ENCODE data around the gene IP6K1.
"Not testable (repeated sequence)": the region's sequence is repeated elsewhere in the genome, so short reads cannot be mapped to it uniquely, and the experiment has no call there.

IP6K1 gene

GRCh38 chr3:49781415-49782199, 4.7 kb downstream of the IP6K1 start:
- H3K36me3 ChIP-seq (ENCODE audit: control insufficient read depth, insufficient read depth, low read length): peaks cover 4% of the 10 kb centered on the region
- DNase-seq: no peak
- H3K27me3 ChIP-seq (replicated peaks; ENCODE audit: control insufficient read depth, insufficient read depth, low read length, poor library complexity, severe bottlenecking): no peaks in the 10 kb centered on the region

DNA sequence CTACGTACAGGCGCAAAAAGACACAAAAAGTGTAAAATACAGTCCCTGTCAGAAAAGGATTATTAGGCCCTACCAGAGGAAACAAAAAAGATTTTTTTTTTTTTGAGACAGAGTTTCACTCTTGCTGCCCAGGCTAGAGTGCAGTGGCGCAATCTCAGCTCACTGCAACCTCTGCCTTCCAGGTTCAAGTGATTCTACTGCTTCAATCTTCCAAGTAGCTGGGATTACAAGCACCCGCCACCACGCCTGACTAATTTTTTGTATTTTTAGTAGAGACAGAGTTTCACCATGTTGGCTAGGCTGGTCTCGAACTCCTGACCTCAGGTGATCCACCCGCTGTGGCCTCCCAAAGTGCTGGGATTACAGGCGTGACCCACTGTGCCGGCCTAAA, 5.4 kb downstream of the IP6K1 start:
- not testable (repeated sequence) for H3K4me3 ChIP-seq (ENCODE audit: insufficient read depth, low read depth, low read length, poor library complexity, severe bottlenecking); H3K9me3 ChIP-seq (ENCODE audit: control insufficient read depth, low read length); H3K27ac ChIP-seq (ENCODE audit: insufficient read depth, low read length, poor library complexity, severe bottlenecking); H3K4me1 ChIP-seq (ENCODE audit: control insufficient read depth, insufficient read depth, low read length, poor library complexity, severe bottlenecking); H3K36me3 ChIP-seq (ENCODE audit: control insufficient read depth, insufficient read depth, low read length); DNase-seq; H3K27me3 ChIP-seq (replicated peaks; ENCODE audit: control insufficient read depth, insufficient read depth, low read length, poor library complexity, severe bottlenecking)

More at GRCh38 chr3:49781415-49782199, 4.7 kb downstream of the IP6K1 start:
- Histone ChIP-seq H3K27ac (ENCODE audit: insufficient read depth, low read length, poor library complexity, severe bottlenecking) (no peak overlapping the region), H3K9me3 (ENCODE audit: control insufficient read depth, low read length) (no peaks in the 10 kb centered on the region), H3K4me3 (ENCODE audit: insufficient read depth, low read depth, low read length, poor library complexity, severe bottlenecking) (no peak overlapping the region), H3K4me1 (ENCODE audit: control insufficient read depth, insufficient read depth, low read length, poor library complexity, severe bottlenecking) (peaks cover 10% of the 10 kb centered on the region)

- no peak for DNase-seq
- Histone ChIP-seq H3K4me3 (ENCODE audit: insufficient read depth, low read depth, low read length, poor library complexity, severe bottlenecking) (no peak overlapping the region), H3K27me3 (replicated peaks; ENCODE audit: control insufficient read depth, insufficient read depth, low read length, poor library complexity, severe bottlenecking) (no peaks in the 10 kb centered on the region), H3K4me1 (ENCODE audit: control insufficient read depth, insufficient read depth, low read length, poor library complexity, severe bottlenecking) (peaks cover 8% of the 10 kb centered on the region), H3K27ac (ENCODE audit: insufficient read depth, low read length, poor library complexity, severe bottlenecking) (no peak overlapping the region), H3K9me3 (ENCODE audit: control insufficient read depth, low read length) (no peaks in the 10 kb centered on the region), H3K36me3 (ENCODE audit: control insufficient read depth, insufficient read depth, low read length) (peaks cover 7% of the 10 kb centered on the region)
These were observed 6.0 kb downstream of the IP6K1 start for GRCh38 chr3:49780080-49780974.

- H3K4me3 ChIP-seq (ENCODE audit: insufficient read depth, low read depth, low read length, poor library complexity, severe bottlenecking): no peak overlapping the region
- H3K4me1 ChIP-seq (ENCODE audit: control insufficient read depth, insufficient read depth, low read length, poor library complexity, severe bottlenecking): peaks cover 7% of the 10 kb centered on the region
- peaks cover 11% of the 10 kb centered on the region for H3K36me3 ChIP-seq (ENCODE audit: control insufficient read depth, insufficient read depth, low read length)
- no peak for DNase-seq
- H3K27ac ChIP-seq (ENCODE audit: insufficient read depth, low read length, poor library complexity, severe bottlenecking): no peak overlapping the region
- H3K27me3 ChIP-seq (replicated peaks; ENCODE audit: control insufficient read depth, insufficient read depth, low read length, poor library complexity, severe bottlenecking): no peaks in the 10 kb centered on the region
- no peaks in the 10 kb centered on the region for H3K9me3 ChIP-seq (ENCODE audit: control insufficient read depth, low read length)
These were observed 6.8 kb downstream of the IP6K1 start for GRCh38 chr3:49779358-49780079.

DNA sequence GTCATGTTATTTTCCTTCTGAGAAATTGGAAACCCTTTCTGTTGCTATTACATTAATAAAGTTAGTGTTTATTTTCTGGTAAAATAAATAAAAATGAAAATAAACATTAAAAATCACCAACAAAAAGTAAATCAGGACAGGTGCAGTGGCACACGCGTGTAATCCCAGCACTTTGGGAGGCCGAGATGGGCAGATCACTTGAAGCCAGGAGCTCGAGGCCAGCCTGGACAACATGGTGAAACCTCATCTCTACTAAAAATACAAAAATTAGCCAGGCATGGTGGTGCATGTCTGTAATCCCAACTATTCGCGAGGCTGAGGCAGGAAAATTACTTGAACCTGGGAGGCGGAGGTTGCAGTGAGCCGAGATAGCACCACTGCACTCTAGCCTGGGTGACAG, 10.2 kb downstream of the IP6K1 start:
- not testable (repeated sequence) for H3K36me3 ChIP-seq (ENCODE audit: control insufficient read depth, insufficient read depth, low read length); H3K27ac ChIP-seq (ENCODE audit: insufficient read depth, low read length, poor library complexity, severe bottlenecking); H3K27me3 ChIP-seq (replicated peaks; ENCODE audit: control insufficient read depth, insufficient read depth, low read length, poor library complexity, severe bottlenecking); DNase-seq; H3K9me3 ChIP-seq (ENCODE audit: control insufficient read depth, low read length); H3K4me3 ChIP-seq (ENCODE audit: insufficient read depth, low read depth, low read length, poor library complexity, severe bottlenecking); H3K4me1 ChIP-seq (ENCODE audit: control insufficient read depth, insufficient read depth, low read length, poor library complexity, severe bottlenecking)

GRCh38 chr3:49775538-49775937, 10.8 kb downstream of the IP6K1 start:
- Histone ChIP-seq H3K27ac (ENCODE audit: insufficient read depth, low read length, poor library complexity, severe bottlenecking) (no peak overlapping the region), H3K27me3 (replicated peaks; ENCODE audit: control insufficient read depth, insufficient read depth, low read length, poor library complexity, severe bottlenecking) (no peaks in the 10 kb centered on the region), H3K36me3 (ENCODE audit: control insufficient read depth, insufficient read depth, low read length) (peaks cover 8% of the 10 kb centered on the region), H3K4me1 (ENCODE audit: control insufficient read depth, insufficient read depth, low read length, poor library complexity, severe bottlenecking) (peaks cover 4% of the 10 kb centered on the region), H3K9me3 (ENCODE audit: control insufficient read depth, low read length) (no peaks in the 10 kb centered on the region), H3K4me3 (ENCODE audit: insufficient read depth, low read depth, low read length, poor library complexity, severe bottlenecking) (no peak overlapping the region)
- DNase-seq: no peak

GRCh38 chr3:49772703-49773102, 13.6 kb downstream of the IP6K1 start:
- no peaks in the 10 kb centered on the region for H3K4me1 ChIP-seq (ENCODE audit: control insufficient read depth, insufficient read depth, low read length, poor library complexity, severe bottlenecking)
- H3K9me3 ChIP-seq (ENCODE audit: control insufficient read depth, low read length): no peaks in the 10 kb centered on the region
- H3K36me3 ChIP-seq (ENCODE audit: control insufficient read depth, insufficient read depth, low read length): peaks cover 15% of the 10 kb centered on the region
- H3K27ac ChIP-seq (ENCODE audit: insufficient read depth, low read length, poor library complexity, severe bottlenecking): no peak overlapping the region
- no peak overlapping the region for H3K4me3 ChIP-seq (ENCODE audit: insufficient read depth, low read depth, low read length, poor library complexity, severe bottlenecking)
- H3K27me3 ChIP-seq (replicated peaks; ENCODE audit: control insufficient read depth, insufficient read depth, low read length, poor library complexity, severe bottlenecking): no peaks in the 10 kb centered on the region
- DNase-seq: no peak

DNA sequence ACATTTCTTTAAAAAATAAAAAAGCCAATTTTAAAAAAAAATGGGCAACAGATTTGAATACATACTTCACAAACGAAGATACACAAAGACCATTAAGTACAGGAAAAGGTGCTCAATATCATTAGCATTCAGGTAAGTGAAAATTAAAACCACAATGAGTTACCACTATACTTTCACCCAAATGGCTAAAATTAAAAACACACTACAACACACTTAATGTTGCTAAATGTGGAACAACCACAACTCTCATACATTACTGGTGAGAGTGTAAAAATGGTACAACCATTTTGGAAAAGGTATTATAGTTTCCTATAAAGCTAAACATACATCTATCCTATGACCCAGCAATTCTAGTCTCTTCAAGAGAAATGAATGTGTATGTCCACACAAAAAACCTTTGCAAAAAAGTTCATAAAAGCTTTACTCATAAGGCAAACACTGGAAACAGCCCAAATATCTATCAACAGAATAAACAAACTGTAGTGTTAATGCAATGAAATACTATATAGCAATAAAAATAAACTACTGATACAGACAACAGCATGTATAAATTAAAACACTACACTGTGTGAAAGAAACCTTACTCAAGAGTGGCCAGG, 14.9 kb downstream of the IP6K1 start:
- Histone ChIP-seq H3K36me3 (ENCODE audit: control insufficient read depth, insufficient read depth, low read length) (peaks cover 15% of the 10 kb centered on the region), H3K27me3 (replicated peaks; ENCODE audit: control insufficient read depth, insufficient read depth, low read length, poor library complexity, severe bottlenecking) (no peaks in the 10 kb centered on the region), H3K27ac (ENCODE audit: insufficient read depth, low read length, poor library complexity, severe bottlenecking) (no peak overlapping the region), H3K9me3 (ENCODE audit: control insufficient read depth, low read length) (no peaks in the 10 kb centered on the region), H3K4me1 (ENCODE audit: control insufficient read depth, insufficient read depth, low read length, poor library complexity, severe bottlenecking) (no peaks in the 10 kb centered on the region), H3K4me3 (ENCODE audit: insufficient read depth, low read depth, low read length, poor library complexity, severe bottlenecking) (no peak overlapping the region)
- DNase-seq: no peak

DNA sequence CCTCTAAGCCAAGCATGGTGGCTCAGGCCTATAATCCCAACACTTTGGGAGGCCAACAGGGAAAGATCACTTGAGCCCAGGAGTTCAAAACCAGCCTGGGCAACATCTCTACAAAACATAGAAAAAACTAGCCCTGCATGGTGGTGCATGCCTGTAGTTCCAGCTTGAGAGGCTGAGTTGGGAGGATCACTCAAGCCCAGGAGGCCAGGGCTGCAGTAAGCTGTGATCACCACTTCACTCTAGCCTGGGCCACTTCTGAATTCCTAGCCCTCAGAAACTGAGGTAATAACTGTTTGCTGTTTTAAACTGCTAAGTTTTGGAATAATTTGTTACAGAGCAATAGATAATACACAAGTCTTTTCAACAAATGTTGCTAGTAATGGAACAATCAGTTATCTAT, 16.4 kb downstream of the IP6K1 start:
- no peak for DNase-seq
- H3K9me3 ChIP-seq (ENCODE audit: control insufficient read depth, low read length): no peaks in the 10 kb centered on the region
- H3K27ac ChIP-seq (ENCODE audit: insufficient read depth, low read length, poor library complexity, severe bottlenecking): no peak overlapping the region
- no peaks in the 10 kb centered on the region for H3K4me1 ChIP-seq (ENCODE audit: control insufficient read depth, insufficient read depth, low read length, poor library complexity, severe bottlenecking)
- no peaks in the 10 kb centered on the region for H3K27me3 ChIP-seq (replicated peaks; ENCODE audit: control insufficient read depth, insufficient read depth, low read length, poor library complexity, severe bottlenecking)
- H3K36me3 ChIP-seq (ENCODE audit: control insufficient read depth, insufficient read depth, low read length): peaks cover 7% of the 10 kb centered on the region
- no peak overlapping the region for H3K4me3 ChIP-seq (ENCODE audit: insufficient read depth, low read depth, low read length, poor library complexity, severe bottlenecking)

All from effector memory CD4-positive, alpha-beta T cell (primary cell).